ENCODE data around the gene CSF3R. TPM values are rescaled to one million over a fixed set of nuclear protein-coding genes. Genes with fewer than 3 reads are reported as not detected.

The CSF3R gene
- total RNA-seq, 1 donor from 2014 or later = not detected

DNA sequence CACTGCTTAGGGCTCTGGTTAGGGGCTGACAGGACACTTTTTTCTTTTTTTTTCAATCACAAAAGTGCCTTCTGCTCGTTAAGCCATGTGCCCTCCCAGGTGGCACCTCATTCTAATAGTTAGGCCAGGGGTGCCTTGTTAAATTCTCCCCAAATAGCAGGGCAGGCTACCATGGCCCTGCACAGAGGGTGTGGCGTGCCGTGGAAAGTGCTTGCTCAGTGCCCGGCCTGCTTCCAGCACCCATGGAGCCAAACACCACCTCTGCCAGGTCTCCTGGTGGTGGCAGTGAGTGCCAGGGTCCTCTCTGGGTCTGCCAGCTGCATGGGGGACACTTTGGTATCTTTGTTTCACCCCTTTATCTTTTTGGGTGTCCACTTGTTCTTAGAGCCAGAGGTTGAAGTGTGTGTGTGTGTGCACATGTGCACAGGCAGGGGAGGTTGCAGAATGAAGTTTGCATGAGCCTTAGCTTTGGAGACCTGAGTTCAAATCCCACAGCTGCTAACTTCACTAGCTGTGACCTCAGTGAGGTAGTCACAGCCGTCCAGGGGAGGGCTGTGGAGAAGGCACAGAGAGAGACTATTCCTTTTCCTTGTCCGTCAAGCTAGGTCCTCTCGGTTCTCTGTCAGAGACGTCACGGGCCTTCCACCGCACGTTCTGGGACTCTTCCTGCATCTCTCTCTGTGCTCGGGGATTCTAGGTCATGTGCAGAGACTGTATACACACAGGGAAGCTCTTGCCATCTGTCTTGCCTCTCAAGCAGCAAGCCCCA is 39.9 kb upstream of the CSF3R start:
- TF ChIP-seq, protein P1, sequence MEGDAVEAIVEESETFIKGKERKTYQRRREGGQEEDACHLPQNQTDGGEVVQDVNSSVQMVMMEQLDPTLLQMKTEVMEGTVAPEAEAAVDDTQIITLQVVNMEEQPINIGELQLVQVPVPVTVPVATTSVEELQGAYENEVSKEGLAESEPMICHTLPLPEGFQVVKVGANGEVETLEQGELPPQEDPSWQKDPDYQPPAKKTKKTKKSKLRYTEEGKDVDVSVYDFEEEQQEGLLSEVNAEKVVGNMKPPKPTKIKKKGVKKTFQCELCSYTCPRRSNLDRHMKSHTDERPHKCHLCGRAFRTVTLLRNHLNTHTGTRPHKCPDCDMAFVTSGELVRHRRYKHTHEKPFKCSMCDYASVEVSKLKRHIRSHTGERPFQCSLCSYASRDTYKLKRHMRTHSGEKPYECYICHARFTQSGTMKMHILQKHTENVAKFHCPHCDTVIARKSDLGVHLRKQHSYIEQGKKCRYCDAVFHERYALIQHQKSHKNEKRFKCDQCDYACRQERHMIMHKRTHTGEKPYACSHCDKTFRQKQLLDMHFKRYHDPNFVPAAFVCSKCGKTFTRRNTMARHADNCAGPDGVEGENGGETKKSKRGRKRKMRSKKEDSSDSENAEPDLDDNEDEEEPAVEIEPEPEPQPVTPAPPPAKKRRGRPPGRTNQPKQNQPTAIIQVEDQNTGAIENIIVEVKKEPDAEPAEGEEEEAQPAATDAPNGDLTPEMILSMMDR (IDR thresholded peaks at IDR 0.05) = no peak
- ChIA-PET POLR2A (no interaction called here), CTCF (no interaction called here)
- Mint-ChIP-seq H3K9me3 (no peaks in the 10 kb centered on the region), H3K4me3 (no peak overlapping the region), H3K27me3 (no peaks in the 10 kb centered on the region), H3K27ac (no peak overlapping the region), H3K36me3 (ENCODE audit: low read depth) (no peaks in the 10 kb centered on the region), H3K4me1 (no peaks in the 10 kb centered on the region)
- intact Hi-C loops (cut with micrococcal nuclease) = no loop called here
- DNase-seq = no peak
- ATAC-seq (ENCODE audit: low read depth) = no peak

DNA sequence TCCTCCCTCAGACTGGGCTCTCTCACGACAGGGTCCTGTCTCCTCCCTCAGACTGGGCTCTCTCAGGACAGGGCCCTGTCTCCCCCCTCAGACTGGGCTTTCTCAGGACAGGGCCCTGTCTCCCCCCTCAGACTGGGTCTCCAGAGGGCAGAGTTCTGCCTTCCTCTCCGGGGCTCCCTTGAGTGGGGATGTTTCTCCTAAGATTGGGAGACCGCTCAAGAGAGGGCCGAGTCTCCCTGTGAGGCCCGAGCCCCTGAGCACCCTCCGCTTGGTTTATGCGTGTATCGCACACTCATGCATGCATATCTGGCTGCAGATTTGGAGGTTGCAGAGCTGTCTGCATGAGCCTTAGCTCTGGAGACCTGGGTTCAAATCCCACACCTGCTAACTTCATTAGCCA is 39.3 kb upstream of the CSF3R start:
- Mint-ChIP-seq H3K4me3 (no peak overlapping the region), H3K9me3 (no peaks in the 10 kb centered on the region), H3K36me3 (ENCODE audit: low read depth) (no peaks in the 10 kb centered on the region), H3K4me1 (no peaks in the 10 kb centered on the region), H3K27ac (no peak overlapping the region), H3K27me3 (no peaks in the 10 kb centered on the region)
- TF ChIP-seq, protein P1 (IDR thresholded peaks at IDR 0.05) = no peak
- ATAC-seq (ENCODE audit: low read depth) = no peak
- ChIA-PET POLR2A (no interaction called here), CTCF (no interaction called here)
- no peak for DNase-seq
- intact Hi-C loops (cut with micrococcal nuclease) = no loop called here

DNA sequence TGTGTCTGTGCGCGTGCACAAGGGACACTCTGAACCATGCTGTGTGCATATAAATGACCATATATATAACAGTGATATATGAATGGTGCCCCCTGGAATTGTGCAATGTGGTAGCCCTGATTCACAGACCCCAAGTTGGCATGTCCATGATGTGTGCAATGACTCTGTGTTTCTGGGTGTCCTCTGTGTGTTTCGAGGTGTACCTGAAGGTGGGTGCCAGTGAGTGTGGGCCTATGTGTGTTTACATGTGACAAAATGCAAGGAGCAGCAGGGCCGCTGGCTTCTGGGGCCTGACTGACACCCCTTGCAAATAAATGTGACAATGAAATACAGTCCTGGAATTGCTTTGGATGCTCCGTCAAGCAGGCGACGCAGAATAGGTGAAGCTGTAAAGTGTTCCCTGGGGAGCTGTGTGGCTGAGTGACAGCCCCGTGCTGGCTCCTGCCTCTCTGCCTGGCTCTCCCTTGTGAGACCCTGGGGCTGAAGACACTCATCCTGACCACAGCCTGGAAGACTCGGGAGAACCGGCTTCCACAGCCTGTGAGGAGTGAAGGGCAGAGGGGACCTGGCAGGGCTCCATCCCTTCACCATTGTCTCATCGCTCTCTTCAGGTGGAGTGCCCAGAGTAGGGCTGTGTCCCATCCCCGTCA is 38.2 kb upstream of the CSF3R start:
- TF ChIP-seq, protein P1 (IDR thresholded peaks at IDR 0.05) = no peak
- Mint-ChIP-seq H3K4me1 (no peaks in the 10 kb centered on the region), H3K27ac (no peak overlapping the region), H3K9me3 (no peaks in the 10 kb centered on the region), H3K36me3 (ENCODE audit: low read depth) (no peaks in the 10 kb centered on the region), H3K4me3 (no peak overlapping the region), H3K27me3 (no peaks in the 10 kb centered on the region)
- intact Hi-C loops (cut with micrococcal nuclease) = no loop called here
- DNase-seq (no peak), ATAC-seq (ENCODE audit: low read depth) (no peak)
- POLR2A ChIA-PET = no interaction called here
- CTCF ChIA-PET = no interaction called here

DNA sequence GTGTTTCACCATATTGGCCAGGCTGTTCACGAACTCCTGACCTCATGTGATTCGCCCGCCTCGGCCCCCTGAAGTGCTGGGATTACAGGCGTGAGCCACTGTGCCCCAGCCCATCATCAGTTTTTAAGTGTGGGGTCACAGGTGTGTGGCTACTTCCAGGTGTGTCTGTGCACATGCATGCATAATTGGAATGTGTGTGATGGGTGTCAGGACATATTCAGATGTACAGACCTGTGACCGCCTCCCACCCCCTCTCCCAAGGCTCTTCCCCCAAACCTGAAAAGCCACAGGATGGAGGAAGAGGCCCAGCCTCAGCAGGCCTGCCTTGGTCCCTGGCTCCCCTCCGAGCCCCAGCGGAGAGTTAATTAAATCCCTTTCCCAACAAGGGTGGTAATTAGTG is 37.3 kb upstream of the CSF3R start:
- Mint-ChIP-seq H3K27me3 (no peaks in the 10 kb centered on the region), H3K4me3 (no peak overlapping the region), H3K27ac (no peak overlapping the region), H3K36me3 (ENCODE audit: low read depth) (no peaks in the 10 kb centered on the region), H3K9me3 (no peaks in the 10 kb centered on the region), H3K4me1 (no peaks in the 10 kb centered on the region)
- ChIA-PET POLR2A (no interaction called here), CTCF (no interaction called here)
- intact Hi-C loops (cut with micrococcal nuclease) = no loop called here
- TF ChIP-seq, protein P1 (IDR thresholded peaks at IDR 0.05) = no peak
- DNase-seq (no peak), ATAC-seq (ENCODE audit: low read depth) (no peak)

DNA sequence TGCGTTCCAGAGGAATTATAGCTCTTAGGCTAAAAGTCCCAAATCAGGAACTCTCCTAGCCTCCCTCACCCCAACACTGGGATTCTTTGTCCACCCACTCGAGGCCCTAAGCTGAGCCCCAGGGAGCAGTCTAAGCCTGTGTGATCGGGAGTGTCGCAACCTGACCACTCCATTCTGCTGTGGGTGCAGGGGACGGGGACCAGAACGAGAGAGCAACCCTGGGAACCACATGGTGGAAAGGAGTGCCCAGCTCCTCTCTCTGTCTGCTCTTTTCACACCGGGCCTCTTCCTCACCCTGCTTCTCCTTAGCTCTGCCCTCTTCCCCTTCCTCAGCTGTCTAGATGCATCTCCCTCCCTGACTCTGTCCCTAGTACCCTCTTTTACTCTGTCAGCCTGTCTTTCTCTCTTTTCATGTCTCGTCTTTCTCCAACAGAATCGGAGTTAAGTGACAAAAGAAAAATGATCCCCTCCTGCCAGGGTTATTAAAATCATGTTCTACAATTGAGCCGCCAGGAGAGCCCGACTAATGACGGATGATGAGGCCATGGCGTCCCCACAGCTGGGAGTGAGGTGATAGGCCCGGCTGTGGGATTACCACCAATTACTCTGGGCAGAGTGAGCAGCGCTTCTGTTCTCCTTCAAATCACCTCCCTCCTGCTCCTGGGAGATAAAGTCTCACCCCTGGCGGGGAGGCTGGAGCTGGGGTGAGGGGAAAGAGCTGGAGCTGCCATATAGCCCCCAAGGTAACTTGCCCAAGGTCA is 34.5 kb upstream of the CSF3R start:
- Mint-ChIP-seq H3K36me3 (ENCODE audit: low read depth) (no peaks in the 10 kb centered on the region), H3K4me3 (no peak overlapping the region), H3K9me3 (no peaks in the 10 kb centered on the region), H3K27me3 (no peaks in the 10 kb centered on the region), H3K4me1 (no peaks in the 10 kb centered on the region), H3K27ac (no peak overlapping the region)
- ChIA-PET POLR2A (no interaction called here), CTCF (interaction anchor here (0.7 to 2.2 kb wide), 7 partner anchors 9 to 918 kb away, joined by 3 to 18 read pairs (median 4); no protein-coding TSS in a partner anchor)
- intact Hi-C loops (cut with micrococcal nuclease) = no loop called here
- TF ChIP-seq, protein P1 (IDR thresholded peaks at IDR 0.05) = no peak
- no peak for DNase-seq
- no peak for ATAC-seq (ENCODE audit: low read depth)
